K562 (cell line): ENCODE results near the gene HADHA.

Experiments used
- EZH2 ChIP-seq: IDR thresholded peaks from 2 replicates; pipeline ENCODE4 v1.6.1; 2012; ENCODE audit warnings: low read depth, mild to moderate bottlenecking, inconsistent platforms, low read length, borderline replicate concordance
- ZNF318 ChIP-seq, 2 experiments: fragments of 450-650 bp; IDR thresholded peaks; 2 replicates each; pipeline ENCODE4 v1.6.1; 2016; ENCODE audit warnings: mild to moderate bottlenecking in 2 of 2, borderline replicate concordance in 1 of 2, low read depth in 1 of 2, moderate library complexity in 1 of 2
- TF ChIP-seq, protein P1 (sequence below): fragments of 250-450 bp; sonication (Bioruptor Pico); IDR thresholded peaks from 2 replicates; pipeline ENCODE4 v1.5.0; 2020; ENCODE audit warnings: mild to moderate bottlenecking, borderline replicate concordance

DNA sequence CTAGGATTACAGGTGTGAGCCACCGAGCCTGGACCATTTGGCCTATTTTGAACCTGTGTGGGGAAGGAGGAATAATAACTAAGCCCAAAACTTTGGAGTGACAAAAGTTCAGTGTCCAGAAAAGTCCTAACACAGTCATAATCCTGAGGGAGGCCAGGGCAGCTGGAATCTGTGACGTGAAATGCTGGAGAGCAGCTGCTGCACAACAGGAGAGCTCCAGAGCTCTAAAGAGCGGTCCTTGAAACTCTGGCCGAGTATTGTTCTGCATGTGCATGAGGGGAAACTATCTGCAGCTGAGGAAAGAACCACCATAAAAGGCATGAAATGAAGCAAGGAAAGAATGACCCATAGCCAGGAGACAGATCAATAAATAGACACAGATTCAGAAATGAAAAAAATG is 27.8 kb downstream of the HADHA start:
- TF ChIP-seq EZH2 (no peak), ZNF318 (IDR thresholded peaks at IDR 0.05; ENCODE audit: borderline replicate concordance in 1 of 2, low read depth in 1 of 2) (no peak)
- TF ChIP-seq, protein P1, sequence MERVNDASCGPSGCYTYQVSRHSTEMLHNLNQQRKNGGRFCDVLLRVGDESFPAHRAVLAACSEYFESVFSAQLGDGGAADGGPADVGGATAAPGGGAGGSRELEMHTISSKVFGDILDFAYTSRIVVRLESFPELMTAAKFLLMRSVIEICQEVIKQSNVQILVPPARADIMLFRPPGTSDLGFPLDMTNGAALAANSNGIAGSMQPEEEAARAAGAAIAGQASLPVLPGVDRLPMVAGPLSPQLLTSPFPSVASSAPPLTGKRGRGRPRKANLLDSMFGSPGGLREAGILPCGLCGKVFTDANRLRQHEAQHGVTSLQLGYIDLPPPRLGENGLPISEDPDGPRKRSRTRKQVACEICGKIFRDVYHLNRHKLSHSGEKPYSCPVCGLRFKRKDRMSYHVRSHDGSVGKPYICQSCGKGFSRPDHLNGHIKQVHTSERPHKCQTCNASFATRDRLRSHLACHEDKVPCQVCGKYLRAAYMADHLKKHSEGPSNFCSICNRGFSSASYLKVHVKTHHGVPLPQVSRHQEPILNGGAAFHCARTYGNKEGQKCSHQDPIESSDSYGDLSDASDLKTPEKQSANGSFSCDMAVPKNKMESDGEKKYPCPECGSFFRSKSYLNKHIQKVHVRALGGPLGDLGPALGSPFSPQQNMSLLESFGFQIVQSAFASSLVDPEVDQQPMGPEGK (CRISPR knock-in tag): no peak
